ENCODE data around the gene SLC30A2. TPM values are rescaled to one million over a fixed set of nuclear protein-coding genes. Genes with fewer than 3 reads are reported as not detected.
A peak's percentile ranks its signal among the peaks of the same experiment; 100 is the strongest.

Gene SLC30A2
- polyA plus RNA-seq, 1 donor from 2014 or later, result 0.46 TPM

DNA sequence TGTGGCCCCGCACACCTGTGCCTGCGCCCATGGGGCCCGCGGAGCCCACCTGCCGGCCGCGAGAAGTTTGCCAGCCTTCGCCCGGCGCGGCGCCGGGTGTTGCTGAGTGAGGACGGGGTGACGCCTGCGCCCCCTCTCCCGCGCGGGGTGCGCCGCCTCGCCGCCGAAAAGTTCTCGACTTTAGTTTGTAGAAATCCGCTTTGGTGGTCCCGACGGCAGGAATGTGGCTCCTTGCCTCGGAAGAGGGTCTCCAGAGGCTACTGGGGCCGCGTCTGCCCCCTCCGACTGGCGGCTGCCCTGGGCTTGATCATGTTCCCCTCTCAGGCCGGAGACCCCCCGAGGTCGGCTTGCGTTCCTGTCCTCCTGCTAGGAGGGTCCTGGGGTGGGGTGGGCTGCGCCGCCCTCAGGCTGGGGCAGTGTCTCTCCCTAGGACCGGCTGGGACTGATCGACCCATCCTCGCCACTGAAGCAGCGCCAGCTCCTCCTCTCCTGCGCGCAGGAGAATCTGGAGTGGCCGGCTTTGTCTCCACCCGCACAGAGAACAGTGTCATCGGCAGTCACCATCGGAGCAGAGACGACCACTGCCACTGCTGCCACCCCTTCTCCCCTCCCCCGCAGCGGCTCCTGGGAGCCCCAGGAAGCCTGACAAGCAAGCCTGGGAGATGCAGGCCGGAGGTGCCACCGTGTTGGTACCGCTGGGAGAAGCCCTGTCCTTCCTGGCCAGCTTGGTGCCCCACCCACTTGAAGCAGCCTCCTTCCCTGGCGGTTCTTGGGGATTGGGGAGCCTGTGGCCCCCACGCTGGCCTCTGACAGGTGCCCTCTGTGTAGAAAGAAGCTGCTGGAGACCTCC, 553 bp upstream of the SLC30A2 start:
- Histone ChIP-seq H3F3A (ENCODE audit: insufficient read depth, low read length, poor library complexity, severe bottlenecking) (no peaks in the 10 kb centered on the region), H3K4me3 (ENCODE audit: low read length) (peak overlapping the region; percentile 51), H3K4me2 (ENCODE audit: low read length) (no peak overlapping the region), H2AFZ (ENCODE audit: low read depth, low read length) (no peak overlapping the region), H4K20me1 (ENCODE audit: insufficient read depth) (no peaks in the 10 kb centered on the region), H3K27ac (ENCODE audit: low read length) (no peak overlapping the region), H3K27me3 (ENCODE audit: insufficient read depth, low read depth, low read length) (peaks cover 62% of the 10 kb centered on the region), H3K36me3 (ENCODE audit: insufficient read depth, low read length) (no peaks in the 10 kb centered on the region), H3K9ac (ENCODE audit: low read length) (no peak overlapping the region), H3K79me2 (replicated peaks; ENCODE audit: insufficient read depth, low read length) (no peaks in the 10 kb centered on the region), H3K9me3 (ENCODE audit: low read length) (no peaks in the 10 kb centered on the region), H3K9me2 (ENCODE audit: insufficient read depth, low read length) (no peaks in the 10 kb centered on the region)
- TF ChIP-seq RAD21 (conservative IDR thresholded peaks at IDR 0.05) (no peak), EZH2 (IDR thresholded peaks at IDR 0.05; ENCODE audit: borderline replicate concordance, insufficient read depth, low read length, poor library complexity, severe bottlenecking) (no peak), MXI1 (conservative IDR thresholded peaks at IDR 0.05; ENCODE audit: poor library complexity, severe bottlenecking) (no peak), TAF1 (IDR thresholded peaks at IDR 0.05; ENCODE audit: low read depth) (no peak)

DNA sequence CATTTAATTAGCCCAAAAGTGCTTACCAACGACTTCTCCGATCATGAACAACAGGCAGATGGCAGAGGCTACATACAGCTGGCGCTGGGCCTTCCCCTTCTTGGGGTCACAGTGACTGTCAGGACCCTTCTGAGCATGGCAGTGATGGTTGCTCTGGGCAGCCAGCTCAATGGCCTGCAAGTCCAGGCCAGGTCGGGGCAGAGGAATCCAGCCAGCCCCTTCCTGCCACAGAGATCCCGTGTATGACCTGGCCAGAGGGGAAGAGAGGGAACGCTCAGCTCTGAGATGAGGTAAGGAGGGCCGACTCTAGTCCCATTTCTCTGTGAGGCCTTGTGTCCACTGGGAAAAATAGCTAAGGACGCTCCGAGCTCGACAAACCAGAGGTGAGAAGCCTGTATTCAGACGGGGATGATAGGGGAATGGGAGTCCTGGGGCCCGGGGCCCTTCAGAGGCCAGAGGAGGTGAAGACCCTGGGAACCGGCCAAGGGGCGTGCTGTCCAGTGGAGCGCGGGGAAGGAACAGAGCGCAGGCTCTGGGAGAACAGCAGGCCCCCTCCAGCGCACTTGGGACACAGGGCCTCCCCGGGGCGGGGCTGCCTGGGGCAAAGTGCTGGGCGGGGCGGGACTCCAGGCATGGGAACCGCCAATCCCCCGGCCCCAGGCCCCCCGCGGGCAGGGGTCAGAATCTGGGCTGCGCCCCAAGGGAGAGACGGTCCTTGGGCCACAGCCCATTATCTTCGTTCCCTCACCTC, 772 bp downstream of the SLC30A2 start:
- Histone ChIP-seq H3K27me3 (ENCODE audit: insufficient read depth, low read depth, low read length) (peaks cover 62% of the 10 kb centered on the region), H3K27ac (ENCODE audit: low read length) (no peak overlapping the region), H3K4me2 (ENCODE audit: low read length) (no peak overlapping the region), H3F3A (ENCODE audit: insufficient read depth, low read length, poor library complexity, severe bottlenecking) (no peaks in the 10 kb centered on the region), H3K9me2 (ENCODE audit: insufficient read depth, low read length) (no peaks in the 10 kb centered on the region), H2AFZ (ENCODE audit: low read depth, low read length) (no peak overlapping the region), H3K4me3 (ENCODE audit: low read length) (peak overlapping the region; percentile 51), H4K20me1 (ENCODE audit: insufficient read depth) (no peaks in the 10 kb centered on the region), H3K36me3 (ENCODE audit: insufficient read depth, low read length) (no peaks in the 10 kb centered on the region), H3K9me3 (ENCODE audit: low read length) (no peaks in the 10 kb centered on the region), H3K9ac (ENCODE audit: low read length) (no peak overlapping the region), H3K79me2 (replicated peaks; ENCODE audit: insufficient read depth, low read length) (no peaks in the 10 kb centered on the region)
- no peak for TF ChIP-seq SMC3 (conservative IDR thresholded peaks at IDR 0.05; ENCODE audit: poor library complexity)
- TF ChIP-seq, protein P1, sequence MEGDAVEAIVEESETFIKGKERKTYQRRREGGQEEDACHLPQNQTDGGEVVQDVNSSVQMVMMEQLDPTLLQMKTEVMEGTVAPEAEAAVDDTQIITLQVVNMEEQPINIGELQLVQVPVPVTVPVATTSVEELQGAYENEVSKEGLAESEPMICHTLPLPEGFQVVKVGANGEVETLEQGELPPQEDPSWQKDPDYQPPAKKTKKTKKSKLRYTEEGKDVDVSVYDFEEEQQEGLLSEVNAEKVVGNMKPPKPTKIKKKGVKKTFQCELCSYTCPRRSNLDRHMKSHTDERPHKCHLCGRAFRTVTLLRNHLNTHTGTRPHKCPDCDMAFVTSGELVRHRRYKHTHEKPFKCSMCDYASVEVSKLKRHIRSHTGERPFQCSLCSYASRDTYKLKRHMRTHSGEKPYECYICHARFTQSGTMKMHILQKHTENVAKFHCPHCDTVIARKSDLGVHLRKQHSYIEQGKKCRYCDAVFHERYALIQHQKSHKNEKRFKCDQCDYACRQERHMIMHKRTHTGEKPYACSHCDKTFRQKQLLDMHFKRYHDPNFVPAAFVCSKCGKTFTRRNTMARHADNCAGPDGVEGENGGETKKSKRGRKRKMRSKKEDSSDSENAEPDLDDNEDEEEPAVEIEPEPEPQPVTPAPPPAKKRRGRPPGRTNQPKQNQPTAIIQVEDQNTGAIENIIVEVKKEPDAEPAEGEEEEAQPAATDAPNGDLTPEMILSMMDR (IDR thresholded peaks at IDR 0.05; ENCODE audit: poor library complexity, severe bottlenecking), result no peak
- TF ChIP-seq RAD21 (conservative IDR thresholded peaks at IDR 0.05), result no peak
- TF ChIP-seq EZH2 (IDR thresholded peaks at IDR 0.05; ENCODE audit: borderline replicate concordance, insufficient read depth, low read length, poor library complexity, severe bottlenecking), result no peak
- no peak for TF ChIP-seq EP300 (conservative IDR thresholded peaks at IDR 0.05; ENCODE audit: poor library complexity, severe bottlenecking)
- no peak for TF ChIP-seq TAF1 (IDR thresholded peaks at IDR 0.05; ENCODE audit: low read depth)
- TF ChIP-seq, protein P2, sequence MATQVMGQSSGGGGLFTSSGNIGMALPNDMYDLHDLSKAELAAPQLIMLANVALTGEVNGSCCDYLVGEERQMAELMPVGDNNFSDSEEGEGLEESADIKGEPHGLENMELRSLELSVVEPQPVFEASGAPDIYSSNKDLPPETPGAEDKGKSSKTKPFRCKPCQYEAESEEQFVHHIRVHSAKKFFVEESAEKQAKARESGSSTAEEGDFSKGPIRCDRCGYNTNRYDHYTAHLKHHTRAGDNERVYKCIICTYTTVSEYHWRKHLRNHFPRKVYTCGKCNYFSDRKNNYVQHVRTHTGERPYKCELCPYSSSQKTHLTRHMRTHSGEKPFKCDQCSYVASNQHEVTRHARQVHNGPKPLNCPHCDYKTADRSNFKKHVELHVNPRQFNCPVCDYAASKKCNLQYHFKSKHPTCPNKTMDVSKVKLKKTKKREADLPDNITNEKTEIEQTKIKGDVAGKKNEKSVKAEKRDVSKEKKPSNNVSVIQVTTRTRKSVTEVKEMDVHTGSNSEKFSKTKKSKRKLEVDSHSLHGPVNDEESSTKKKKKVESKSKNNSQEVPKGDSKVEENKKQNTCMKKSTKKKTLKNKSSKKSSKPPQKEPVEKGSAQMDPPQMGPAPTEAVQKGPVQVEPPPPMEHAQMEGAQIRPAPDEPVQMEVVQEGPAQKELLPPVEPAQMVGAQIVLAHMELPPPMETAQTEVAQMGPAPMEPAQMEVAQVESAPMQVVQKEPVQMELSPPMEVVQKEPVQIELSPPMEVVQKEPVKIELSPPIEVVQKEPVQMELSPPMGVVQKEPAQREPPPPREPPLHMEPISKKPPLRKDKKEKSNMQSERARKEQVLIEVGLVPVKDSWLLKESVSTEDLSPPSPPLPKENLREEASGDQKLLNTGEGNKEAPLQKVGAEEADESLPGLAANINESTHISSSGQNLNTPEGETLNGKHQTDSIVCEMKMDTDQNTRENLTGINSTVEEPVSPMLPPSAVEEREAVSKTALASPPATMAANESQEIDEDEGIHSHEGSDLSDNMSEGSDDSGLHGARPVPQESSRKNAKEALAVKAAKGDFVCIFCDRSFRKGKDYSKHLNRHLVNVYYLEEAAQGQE (IDR thresholded peaks at IDR 0.05; ENCODE audit: borderline replicate concordance), result no peak
- TF ChIP-seq MXI1 (conservative IDR thresholded peaks at IDR 0.05; ENCODE audit: poor library complexity, severe bottlenecking), result no peak
- TF ChIP-seq POLR2AphosphoS5 (IDR thresholded peaks at IDR 0.05), result no peak
